Mesenchymal stem cell (in vitro differentiated cells and primary cell): ENCODE measurements around the gene MSRB1.
A peak's percentile ranks its signal among the peaks of the same experiment; 100 is the strongest.

Source experiments
- DNase-seq: peaks from one replicate; pipeline ENCODE4 v3.0.0-alpha.2; 2013
- H2AFZ ChIP-seq: one replicate; pipeline ENCODE4 v1.6.1; 2013; ENCODE audit warnings: low read depth, mild to moderate bottlenecking, control low read depth, inconsistent platforms, low read length, moderate library complexity
- H2AK5ac ChIP-seq: 2 replicates; pipeline ENCODE4 v1.6.1; 2013; ENCODE audit warnings: low read length, moderate library complexity, mild to moderate bottlenecking, inconsistent platforms; ENCODE audit not compliant: severe bottlenecking
- H2BK120ac ChIP-seq: one replicate; pipeline ENCODE4 v1.6.1; 2013; ENCODE audit warnings: low read depth, mild to moderate bottlenecking, inconsistent platforms, low read length, moderate library complexity
- H2BK12ac ChIP-seq, 2 experiments: one replicate each; pipeline ENCODE4 v1.6.1; 2013; ENCODE audit warnings: inconsistent platforms in 2 of 2, low read length in 2 of 2, mild to moderate bottlenecking in 2 of 2, moderate library complexity in 2 of 2, control low read depth in 1 of 2
- H2BK15ac ChIP-seq: one replicate; pipeline ENCODE4 v1.6.1; 2013; ENCODE audit warnings: mild to moderate bottlenecking, low read depth, inconsistent platforms; ENCODE audit not compliant: poor library complexity, severe bottlenecking
- H2BK5ac ChIP-seq: 2 replicates; pipeline ENCODE4 v1.6.1; 2013; ENCODE audit warnings: low read depth, mild to moderate bottlenecking, low read length, control low read depth, inconsistent platforms; ENCODE audit not compliant: poor library complexity, severe bottlenecking
- H3K14ac ChIP-seq, 2 experiments: one replicate each; pipeline ENCODE4 v1.6.1; 2013; ENCODE audit warnings: inconsistent platforms in 2 of 2, low read length in 2 of 2, control low read depth in 1 of 2, mild to moderate bottlenecking in 1 of 2, moderate library complexity in 1 of 2
- H3K18ac ChIP-seq, 2 experiments: one replicate each; pipeline ENCODE4 v1.6.1; 2013; ENCODE audit warnings: inconsistent platforms in 2 of 2, low read length in 2 of 2, control low read depth in 1 of 2, low read depth in 1 of 2, mild to moderate bottlenecking in 1 of 2
- H3K23ac ChIP-seq, 2 experiments: one replicate each; pipeline ENCODE4 v1.6.1; 2013; ENCODE audit warnings: inconsistent platforms in 2 of 2, low read length in 2 of 2, mild to moderate bottlenecking in 2 of 2, moderate library complexity in 2 of 2, control low read depth in 1 of 2
- H3K27ac ChIP-seq: 2 replicates; pipeline ENCODE4 v1.5.1; 2013; ENCODE audit warnings: mild to moderate bottlenecking, moderate library complexity, low read length, control low read depth, inconsistent platforms; ENCODE audit not compliant: poor library complexity, severe bottlenecking
- H3K27me3 ChIP-seq, 2 experiments: 2 replicates each; pipeline versions ENCODE4 v1.6.1 to v1.7.0; 2013; ENCODE audit warnings: low read length in 2 of 2, mild to moderate bottlenecking in 2 of 2, moderate library complexity in 2 of 2, control low read depth in 1 of 2, inconsistent platforms in 1 of 2; ENCODE audit not compliant: control insufficient read depth in 1 of 2, insufficient read depth in 1 of 2
- H3K36me3 ChIP-seq, 2 experiments: 2 replicates each; pipeline versions ENCODE4 v1.6.1 to v1.7.0; 2013; ENCODE audit warnings: low read length in 2 of 2, control low read depth in 1 of 2, inconsistent platforms in 1 of 2, low read depth in 1 of 2, mild to moderate bottlenecking in 1 of 2; ENCODE audit not compliant: insufficient read depth in 2 of 2, control insufficient read depth in 1 of 2
- H3K4ac ChIP-seq, 2 experiments: one replicate each; pipeline ENCODE4 v1.6.1; 2013; ENCODE audit warnings: inconsistent platforms in 2 of 2, low read length in 2 of 2, mild to moderate bottlenecking in 2 of 2, moderate library complexity in 2 of 2, control low read depth in 1 of 2, low read depth in 1 of 2
- H3K4me1 ChIP-seq: 2 replicates; pipeline ENCODE4 v1.6.1; 2013; ENCODE audit warnings: low read depth, low read length, control low read depth; ENCODE audit not compliant: control insufficient read depth, insufficient read depth
- H3K4me2 ChIP-seq: 2 replicates; pipeline ENCODE4 v1.6.1; 2013; ENCODE audit warnings: low read length, mild to moderate bottlenecking, inconsistent platforms; ENCODE audit not compliant: poor library complexity, severe bottlenecking
- H3K4me3 ChIP-seq, 2 experiments: 2 replicates each; pipeline versions ENCODE4 v1.5.1 to v1.7.0; 2013; ENCODE audit warnings: low read length in 2 of 2, mild to moderate bottlenecking in 2 of 2, control low read depth in 1 of 2, low read depth in 1 of 2; ENCODE audit not compliant: insufficient read depth in 1 of 2
- H3K79me1 ChIP-seq: replicated peaks from 2 replicates; pipeline ENCODE4 v1.6.1; 2013; ENCODE audit warnings: mild to moderate bottlenecking, control low read depth, low read length, inconsistent platforms; ENCODE audit not compliant: poor library complexity, severe bottlenecking
- H3K9ac ChIP-seq: 2 replicates; pipeline ENCODE4 v1.7.0; 2013; ENCODE audit warnings: mild to moderate bottlenecking, low read length, moderate library complexity
- H3K9me3 ChIP-seq: 2 replicates; pipeline ENCODE4 v1.7.0; 2013; ENCODE audit warnings: mild to moderate bottlenecking, low read length; ENCODE audit not compliant: control insufficient read depth
- H4K8ac ChIP-seq: one replicate; pipeline ENCODE4 v1.6.1; 2013; ENCODE audit warnings: inconsistent platforms, mild to moderate bottlenecking, low read length, moderate library complexity
- H4K91ac ChIP-seq: one replicate; pipeline ENCODE4 v1.6.1; 2013; ENCODE audit warnings: mild to moderate bottlenecking, low read length, inconsistent platforms
- WGBS: methylation state at CpG from one replicate; pipeline ENCODE4 v1.1.7; 2013; ENCODE audit warnings: mixed read lengths; 5-methylcytosine and 5-hydroxymethylcytosine counted together

MSRB1 gene

DNA sequence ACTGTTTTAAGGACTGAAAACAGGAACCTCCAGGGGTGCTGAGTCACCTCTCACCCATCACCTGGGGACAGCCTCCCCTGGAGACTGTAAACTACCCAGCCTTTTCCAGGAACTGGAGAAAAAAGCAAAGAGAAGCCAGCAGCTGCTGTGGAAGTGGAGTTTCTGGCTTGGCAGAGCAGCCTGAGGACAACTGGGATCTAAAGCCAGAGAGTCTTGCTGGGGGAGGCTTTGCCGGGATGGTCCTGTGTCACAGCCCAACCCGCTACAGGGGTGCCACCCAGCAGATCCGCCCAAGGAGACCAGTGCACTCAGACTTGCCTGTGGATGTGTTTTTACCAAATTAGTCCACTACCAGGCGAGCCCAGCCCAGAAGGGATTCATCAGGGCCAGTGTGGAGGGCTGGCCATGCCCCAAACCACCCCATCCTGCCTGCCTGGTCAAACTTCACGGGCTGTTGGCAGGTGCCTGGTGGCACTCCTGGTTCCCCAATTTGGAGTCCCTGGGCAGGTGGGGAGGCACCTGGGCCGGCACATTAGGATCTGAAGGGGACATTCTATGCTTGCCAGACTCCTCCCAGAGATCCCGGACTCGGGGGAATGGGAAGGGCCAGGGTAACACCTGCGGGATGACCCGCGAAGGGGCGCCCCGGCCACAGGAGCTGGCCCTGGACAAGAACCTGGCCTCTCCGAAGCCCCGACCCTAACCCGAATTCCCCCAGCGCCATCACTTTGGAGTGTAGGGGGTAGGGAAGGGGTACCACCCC is 771 bp downstream of the MSRB1 start:
- no peaks in the 10 kb centered on the region for H3K27me3 ChIP-seq
- H3K23ac ChIP-seq = no peak overlapping the region
- peak overlapping the region; percentile 93 for H3K4me2 ChIP-seq
- peak overlapping the region; percentile 79 for H2AFZ ChIP-seq
- H2AK5ac ChIP-seq = peak overlapping the region; percentile 8
- 51% methylated on average over 11 of the region's 17 CpGs for WGBS
- no peak overlapping the region for H2BK12ac ChIP-seq
- H3K36me3 ChIP-seq = peaks cover 31 to 36% of the 10 kb centered on the region in 2 experiments
- H3K27ac ChIP-seq = peak overlapping the region; percentile 1
- peak overlapping the region; percentile 88 to 92 for H3K4me3 ChIP-seq
- H2BK15ac ChIP-seq = peak overlapping the region; percentile 95
- H3K79me1 ChIP-seq = peaks cover 10% of the 10 kb centered on the region
- H3K4me1 ChIP-seq = peaks cover 14% of the 10 kb centered on the region
- no peak overlapping the region for H3K14ac ChIP-seq
- peak overlapping the region; percentile 70 for H4K8ac ChIP-seq
- DNase-seq = no peak
- no peaks in the 10 kb centered on the region for H3K9me3 ChIP-seq
- peak overlapping the region; percentile 86 for H3K9ac ChIP-seq
- H4K91ac ChIP-seq = peak overlapping the region; percentile 48
- no peak overlapping the region for H2BK120ac ChIP-seq
- no peak overlapping the region for H2BK5ac ChIP-seq
- peak overlapping the region in 1 of 2 experiments; percentile 88 for H3K18ac ChIP-seq
- H3K4ac ChIP-seq = no peak overlapping the region

DNA sequence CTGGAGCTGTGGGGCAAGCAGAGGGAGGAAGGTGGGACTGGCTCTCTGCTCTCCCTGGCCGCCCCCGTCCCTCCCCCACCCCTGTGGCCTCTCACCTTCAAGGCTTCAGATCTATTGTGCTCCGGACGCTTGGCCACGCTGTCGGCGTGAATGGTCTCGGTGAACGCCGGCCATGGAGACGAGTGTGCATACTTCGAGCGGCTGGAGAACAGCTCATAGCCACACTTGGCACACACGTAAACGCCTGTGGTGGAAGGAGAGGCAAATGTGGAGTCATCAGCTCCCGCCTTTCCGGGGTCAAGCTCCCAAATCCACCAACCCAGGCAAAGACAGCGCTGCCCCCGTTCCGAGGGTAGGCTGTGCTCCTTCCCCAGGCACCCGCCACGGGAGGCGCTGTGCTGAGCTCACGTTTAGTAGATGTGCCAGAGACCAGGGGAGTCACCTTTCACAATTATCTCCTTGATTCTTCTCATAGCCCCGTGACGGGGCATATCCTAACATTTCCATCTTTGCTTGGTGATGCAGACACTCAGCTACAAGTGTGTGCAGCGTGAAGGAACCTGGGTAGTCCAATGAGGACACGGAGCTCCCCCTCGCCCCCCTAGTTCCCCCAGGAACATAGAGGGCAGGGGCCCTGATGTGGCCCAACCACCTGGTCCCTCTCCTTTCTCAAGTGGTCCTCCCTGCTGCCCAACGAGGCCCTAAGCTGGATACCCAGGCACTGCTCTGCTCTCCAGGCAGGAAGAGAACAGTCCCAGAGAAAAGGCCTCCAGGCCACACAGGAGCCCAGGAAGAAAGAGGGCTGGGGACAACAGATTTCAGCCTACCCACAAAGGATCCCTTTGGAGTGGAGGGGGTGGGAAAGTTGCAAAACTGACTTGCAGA is 1.6 kb downstream of the MSRB1 start:
- Histone ChIP-seq H3K4me3 (peak overlapping the region in 1 of 2 experiments; percentile 92), H3K4me2 (peak overlapping the region; percentile 93), H3K27me3 (no peaks in the 10 kb centered on the region), H3K4me1 (peaks cover 14% of the 10 kb centered on the region), H2AFZ (no peak overlapping the region), H3K36me3 (peaks cover 33 to 42% of the 10 kb centered on the region in 2 experiments), H3K4ac (no peak overlapping the region), H3K9ac (peak overlapping the region; percentile 86), H3K18ac (no peak overlapping the region), H3K14ac (no peak overlapping the region), H2BK12ac (no peak overlapping the region), H3K23ac (no peak overlapping the region), H2BK15ac (no peak overlapping the region), H4K8ac (no peak overlapping the region), H2BK120ac (no peak overlapping the region), H4K91ac (no peak overlapping the region), H3K79me1 (peaks cover 10% of the 10 kb centered on the region), H3K27ac (peak overlapping the region; percentile 5), H3K9me3 (no peaks in the 10 kb centered on the region), H2AK5ac (peak overlapping the region; percentile 29), H2BK5ac (no peak overlapping the region)
- 92% methylated on average over 28 of the region's 30 CpGs for WGBS
- no peak for DNase-seq

DNA sequence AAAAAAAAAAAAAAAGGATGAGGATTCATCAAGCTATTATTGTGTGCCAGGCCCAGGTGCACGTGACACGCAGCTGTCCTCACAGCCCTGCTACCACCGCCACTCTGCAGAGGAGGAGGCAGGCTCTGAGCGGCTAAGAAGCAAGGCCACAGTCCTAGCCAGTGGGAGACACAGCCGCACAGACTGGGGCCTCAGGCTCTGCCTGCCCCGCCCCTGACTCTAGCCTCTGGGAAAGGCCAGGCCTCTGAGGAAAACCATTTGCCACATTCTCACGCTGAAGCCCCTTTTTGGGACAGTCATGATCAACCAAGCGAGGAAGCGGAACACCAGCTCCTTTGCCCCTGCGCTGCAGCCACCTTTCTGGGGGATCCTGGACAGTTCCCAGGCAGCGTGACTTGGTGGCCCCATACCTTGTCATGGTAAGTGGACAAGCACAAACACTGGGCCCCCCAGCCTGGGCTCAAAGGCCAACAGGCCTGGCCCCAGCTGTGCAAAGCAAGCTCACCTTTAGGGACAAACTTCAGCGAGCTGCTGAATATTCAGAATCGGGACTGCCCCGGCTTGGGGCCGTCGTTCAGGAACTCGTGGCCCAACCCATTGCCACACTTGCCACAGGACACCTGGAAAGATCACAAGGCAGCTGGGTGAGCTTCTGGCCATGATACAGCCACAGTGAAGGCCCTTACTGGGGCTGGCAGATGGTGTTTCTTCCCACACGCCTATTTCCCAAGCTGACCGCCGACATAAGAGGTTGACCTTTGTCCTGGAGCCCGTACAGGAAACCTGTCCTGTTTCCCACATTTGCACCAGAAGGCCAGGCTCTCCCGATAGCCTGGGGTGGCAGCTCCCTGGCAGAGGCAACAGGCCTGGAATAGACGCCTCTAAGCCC is 2.5 kb downstream of the MSRB1 start:
- no peak overlapping the region for H3K4ac ChIP-seq
- H4K8ac ChIP-seq = no peak overlapping the region
- peaks cover 10% of the 10 kb centered on the region for H3K79me1 ChIP-seq
- no peak overlapping the region for H2AK5ac ChIP-seq
- H2BK120ac ChIP-seq = no peak overlapping the region
- H2BK15ac ChIP-seq = no peak overlapping the region
- peaks cover 16% of the 10 kb centered on the region for H3K4me1 ChIP-seq
- H2BK12ac ChIP-seq = no peak overlapping the region
- WGBS = 88% methylated on average over 23 of the region's 23 CpGs
- DNase-seq = no peak
- H3K23ac ChIP-seq = no peak overlapping the region
- no peaks in the 10 kb centered on the region for H3K27me3 ChIP-seq
- H3K9ac ChIP-seq = no peak overlapping the region
- no peak overlapping the region for H3K4me3 ChIP-seq
- H2BK5ac ChIP-seq = no peak overlapping the region
- no peak overlapping the region for H4K91ac ChIP-seq
- H3K18ac ChIP-seq = no peak overlapping the region
- peaks cover 33 to 44% of the 10 kb centered on the region in 2 experiments for H3K36me3 ChIP-seq
- H3K9me3 ChIP-seq = no peaks in the 10 kb centered on the region
- H3K4me2 ChIP-seq = no peak overlapping the region
- no peak overlapping the region for H2AFZ ChIP-seq
- no peak overlapping the region for H3K27ac ChIP-seq
- H3K14ac ChIP-seq = no peak overlapping the region
